ENCODE measurements around the gene DACT2.

DNA sequence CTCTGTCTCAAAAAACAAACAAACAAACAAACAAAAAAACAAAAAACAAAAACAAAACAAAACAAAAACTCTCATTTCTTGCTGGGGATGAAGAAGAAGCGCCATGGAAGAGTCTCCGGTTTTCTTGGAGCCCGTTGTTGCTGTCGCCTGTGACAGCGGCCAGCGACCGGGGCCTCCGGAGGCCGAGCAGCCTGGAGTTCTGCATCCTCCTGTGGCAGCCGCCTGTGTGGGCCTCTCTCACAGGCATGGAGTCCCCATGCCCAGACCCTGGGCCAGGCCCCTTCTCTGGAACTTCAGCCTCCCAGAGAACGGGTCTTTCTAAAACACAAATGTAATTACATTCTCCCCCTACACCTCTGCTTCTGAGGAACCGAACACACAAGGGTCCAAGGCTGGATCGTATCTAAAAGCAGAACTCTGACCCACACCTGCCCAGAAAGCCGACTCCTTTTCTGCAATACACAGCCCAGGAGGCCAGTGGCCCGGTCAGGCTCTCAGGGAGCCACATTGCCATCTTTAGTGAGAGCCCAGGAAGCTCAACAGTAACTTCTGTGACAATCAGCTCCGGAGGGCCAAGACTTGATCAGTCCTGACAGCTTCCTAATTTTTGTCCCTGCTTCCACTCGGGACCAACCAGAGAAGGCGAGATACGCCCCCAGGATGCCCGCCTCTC is 18.5 kb downstream of the DACT2 start:
- TF ChIP-seq SIN3A (IDR thresholded peaks at IDR 0.05; ENCODE audit: low read depth) (no peak), CTCF (IDR thresholded peaks at IDR 0.05 in 2 of 3, conservative IDR thresholded peaks at IDR 0.05 in 1 of 3; ENCODE audit: borderline replicate concordance in 1 of 3, insufficient read depth in 1 of 3, low read depth in 2 of 3, low read length in 2 of 3) (no peak), ZFX (IDR thresholded peaks at IDR 0.05) (no peak), CEBPB (IDR thresholded peaks at IDR 0.05; ENCODE audit: low read depth) (no peak), RAD21 (IDR thresholded peaks at IDR 0.05; ENCODE audit: low read depth) (no peak), JUND (IDR thresholded peaks at IDR 0.05) (no peak)
- TF ChIP-seq, protein P1, sequence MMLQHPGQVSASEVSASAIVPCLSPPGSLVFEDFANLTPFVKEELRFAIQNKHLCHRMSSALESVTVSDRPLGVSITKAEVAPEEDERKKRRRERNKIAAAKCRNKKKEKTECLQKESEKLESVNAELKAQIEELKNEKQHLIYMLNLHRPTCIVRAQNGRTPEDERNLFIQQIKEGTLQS (IDR thresholded peaks at IDR 0.05) = no peak

Data from HCT116 (cell line).